ENCODE data around the gene ULBP2.

Gene ULBP2

DNA sequence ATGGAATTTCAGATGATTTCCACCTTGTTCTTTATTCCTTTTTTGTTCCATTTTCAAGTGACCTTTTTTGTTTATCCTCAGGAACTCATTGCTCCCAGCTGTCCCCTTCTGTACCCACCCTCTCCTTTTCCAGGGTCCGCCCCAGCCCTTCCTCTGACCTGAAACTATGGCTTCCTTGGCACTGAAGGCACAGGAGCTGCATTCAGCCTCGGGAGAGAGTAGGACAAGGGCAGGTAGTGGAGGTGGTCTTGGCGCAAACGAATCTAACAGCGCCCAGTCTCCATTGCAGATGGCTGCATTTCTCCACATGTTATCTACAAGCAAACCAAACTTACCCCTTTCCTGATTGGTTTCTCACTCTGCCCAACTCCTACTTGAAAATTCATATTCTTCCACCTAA, 8.8 kb upstream of the ULBP2 start:
- no peak for ATAC-seq
- TF ChIP-seq OSR1 (CRISPR knock-in tag; IDR thresholded peaks at IDR 0.05) (no peak), BACH2 (CRISPR knock-in tag; IDR thresholded peaks at IDR 0.05; ENCODE audit: borderline replicate concordance) (no peak), ISL1 (CRISPR knock-in tag; IDR thresholded peaks at IDR 0.05) (no peak), ESRRG (CRISPR knock-in tag; IDR thresholded peaks at IDR 0.05) (no peak), ZFP3 (CRISPR knock-in tag; IDR thresholded peaks at IDR 0.05) (no peak), ZC3H10 (CRISPR knock-in tag; IDR thresholded peaks at IDR 0.05) (no peak), ZNF565 (CRISPR knock-in tag; conservative IDR thresholded peaks at IDR 0.05; ENCODE audit: low read depth) (no peak), ARNTL (CRISPR knock-in tag; IDR thresholded peaks at IDR 0.05; ENCODE audit: borderline replicate concordance, low read depth) (no peak), PATZ1 (CRISPR knock-in tag; IDR thresholded peaks at IDR 0.05; ENCODE audit: borderline replicate concordance) (no peak), ZNF70 (CRISPR knock-in tag; IDR thresholded peaks at IDR 0.05) (no peak), TOX (CRISPR knock-in tag; IDR thresholded peaks at IDR 0.05; ENCODE audit: borderline replicate concordance) (no peak), CSDC2 (CRISPR knock-in tag; IDR thresholded peaks at IDR 0.05) (no peak), POU6F1 (CRISPR knock-in tag; IDR thresholded peaks at IDR 0.05; ENCODE audit: borderline replicate concordance, low read depth) (no peak), SNAI2 (CRISPR knock-in tag; IDR thresholded peaks at IDR 0.05) (no peak), PPARA (CRISPR knock-in tag; IDR thresholded peaks at IDR 0.05; ENCODE audit: borderline replicate concordance) (no peak)
- TF ChIP-seq, protein P1, sequence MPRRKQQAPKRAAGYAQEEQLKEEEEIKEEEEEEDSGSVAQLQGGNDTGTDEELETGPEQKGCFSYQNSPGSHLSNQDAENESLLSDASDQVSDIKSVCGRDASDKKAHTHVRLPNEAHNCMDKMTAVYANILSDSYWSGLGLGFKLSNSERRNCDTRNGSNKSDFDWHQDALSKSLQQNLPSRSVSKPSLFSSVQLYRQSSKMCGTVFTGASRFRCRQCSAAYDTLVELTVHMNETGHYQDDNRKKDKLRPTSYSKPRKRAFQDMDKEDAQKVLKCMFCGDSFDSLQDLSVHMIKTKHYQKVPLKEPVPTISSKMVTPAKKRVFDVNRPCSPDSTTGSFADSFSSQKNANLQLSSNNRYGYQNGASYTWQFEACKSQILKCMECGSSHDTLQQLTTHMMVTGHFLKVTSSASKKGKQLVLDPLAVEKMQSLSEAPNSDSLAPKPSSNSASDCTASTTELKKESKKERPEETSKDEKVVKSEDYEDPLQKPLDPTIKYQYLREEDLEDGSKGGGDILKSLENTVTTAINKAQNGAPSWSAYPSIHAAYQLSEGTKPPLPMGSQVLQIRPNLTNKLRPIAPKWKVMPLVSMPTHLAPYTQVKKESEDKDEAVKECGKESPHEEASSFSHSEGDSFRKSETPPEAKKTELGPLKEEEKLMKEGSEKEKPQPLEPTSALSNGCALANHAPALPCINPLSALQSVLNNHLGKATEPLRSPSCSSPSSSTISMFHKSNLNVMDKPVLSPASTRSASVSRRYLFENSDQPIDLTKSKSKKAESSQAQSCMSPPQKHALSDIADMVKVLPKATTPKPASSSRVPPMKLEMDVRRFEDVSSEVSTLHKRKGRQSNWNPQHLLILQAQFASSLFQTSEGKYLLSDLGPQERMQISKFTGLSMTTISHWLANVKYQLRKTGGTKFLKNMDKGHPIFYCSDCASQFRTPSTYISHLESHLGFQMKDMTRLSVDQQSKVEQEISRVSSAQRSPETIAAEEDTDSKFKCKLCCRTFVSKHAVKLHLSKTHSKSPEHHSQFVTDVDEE (CRISPR knock-in tag; IDR thresholded peaks at IDR 0.05): no peak
- TF ChIP-seq, protein P2, sequence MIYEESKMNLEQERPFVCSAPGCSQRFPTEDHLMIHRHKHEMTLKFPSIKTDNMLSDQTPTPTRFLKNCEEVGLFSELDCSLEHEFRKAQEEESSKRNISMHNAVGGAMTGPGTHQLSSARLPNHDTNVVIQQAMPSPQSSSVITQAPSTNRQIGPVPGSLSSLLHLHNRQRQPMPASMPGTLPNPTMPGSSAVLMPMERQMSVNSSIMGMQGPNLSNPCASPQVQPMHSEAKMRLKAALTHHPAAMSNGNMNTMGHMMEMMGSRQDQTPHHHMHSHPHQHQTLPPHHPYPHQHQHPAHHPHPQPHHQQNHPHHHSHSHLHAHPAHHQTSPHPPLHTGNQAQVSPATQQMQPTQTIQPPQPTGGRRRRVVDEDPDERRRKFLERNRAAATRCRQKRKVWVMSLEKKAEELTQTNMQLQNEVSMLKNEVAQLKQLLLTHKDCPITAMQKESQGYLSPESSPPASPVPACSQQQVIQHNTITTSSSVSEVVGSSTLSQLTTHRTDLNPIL (CRISPR knock-in tag; IDR thresholded peaks at IDR 0.05; ENCODE audit: low read depth): no peak

DNA sequence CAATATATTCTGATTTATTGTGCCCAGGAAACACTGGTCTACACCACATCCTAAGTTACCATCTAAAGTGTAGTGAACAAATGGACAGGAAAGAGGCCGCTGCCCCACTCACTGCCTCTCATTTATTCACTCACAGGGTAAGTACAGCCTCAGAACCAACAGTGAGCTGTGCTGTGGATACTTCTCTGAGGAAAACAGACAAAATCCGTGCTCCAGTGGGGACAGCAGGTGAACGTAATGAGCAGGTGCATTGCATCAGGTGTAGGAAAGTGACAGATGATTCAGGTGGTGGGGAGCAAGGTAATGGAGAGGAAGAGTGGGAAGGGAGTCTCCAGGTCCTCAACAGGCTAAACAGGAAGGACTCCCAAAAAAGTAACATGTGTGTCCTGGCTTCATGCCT, 8.4 kb upstream of the ULBP2 start:
- ATAC-seq: no peak
- TF ChIP-seq TOX (CRISPR knock-in tag; IDR thresholded peaks at IDR 0.05; ENCODE audit: borderline replicate concordance) (no peak), CSDC2 (CRISPR knock-in tag; IDR thresholded peaks at IDR 0.05) (no peak), RARB (CRISPR knock-in tag; IDR thresholded peaks at IDR 0.05) (no peak), OSR1 (CRISPR knock-in tag; IDR thresholded peaks at IDR 0.05) (no peak), PPARA (CRISPR knock-in tag; IDR thresholded peaks at IDR 0.05; ENCODE audit: borderline replicate concordance) (no peak), ESRRG (CRISPR knock-in tag; IDR thresholded peaks at IDR 0.05) (no peak), ISL1 (CRISPR knock-in tag; IDR thresholded peaks at IDR 0.05) (no peak), ARNTL (CRISPR knock-in tag; IDR thresholded peaks at IDR 0.05; ENCODE audit: borderline replicate concordance, low read depth) (no peak), ZNF70 (CRISPR knock-in tag; IDR thresholded peaks at IDR 0.05) (no peak)

- no peak for TF ChIP-seq TOX (CRISPR knock-in tag; IDR thresholded peaks at IDR 0.05; ENCODE audit: borderline replicate concordance)
- TF ChIP-seq ZNF8 (CRISPR knock-in tag; IDR thresholded peaks at IDR 0.05): no peak
- TF ChIP-seq ISL1 (CRISPR knock-in tag; IDR thresholded peaks at IDR 0.05): no peak
- no peak for TF ChIP-seq ZNF565 (CRISPR knock-in tag; conservative IDR thresholded peaks at IDR 0.05; ENCODE audit: low read depth)
- TF ChIP-seq BACH2 (CRISPR knock-in tag; IDR thresholded peaks at IDR 0.05; ENCODE audit: borderline replicate concordance): no peak
- no peak for TF ChIP-seq ZFP3 (CRISPR knock-in tag; IDR thresholded peaks at IDR 0.05)
- TF ChIP-seq, protein P1 (CRISPR knock-in tag; IDR thresholded peaks at IDR 0.05): no peak
- TF ChIP-seq OSR1 (CRISPR knock-in tag; IDR thresholded peaks at IDR 0.05): no peak
- TF ChIP-seq, protein P2 (CRISPR knock-in tag; IDR thresholded peaks at IDR 0.05; ENCODE audit: low read depth): no peak
- TF ChIP-seq ZC3H10 (CRISPR knock-in tag; IDR thresholded peaks at IDR 0.05): no peak
- TF ChIP-seq, protein P3, sequence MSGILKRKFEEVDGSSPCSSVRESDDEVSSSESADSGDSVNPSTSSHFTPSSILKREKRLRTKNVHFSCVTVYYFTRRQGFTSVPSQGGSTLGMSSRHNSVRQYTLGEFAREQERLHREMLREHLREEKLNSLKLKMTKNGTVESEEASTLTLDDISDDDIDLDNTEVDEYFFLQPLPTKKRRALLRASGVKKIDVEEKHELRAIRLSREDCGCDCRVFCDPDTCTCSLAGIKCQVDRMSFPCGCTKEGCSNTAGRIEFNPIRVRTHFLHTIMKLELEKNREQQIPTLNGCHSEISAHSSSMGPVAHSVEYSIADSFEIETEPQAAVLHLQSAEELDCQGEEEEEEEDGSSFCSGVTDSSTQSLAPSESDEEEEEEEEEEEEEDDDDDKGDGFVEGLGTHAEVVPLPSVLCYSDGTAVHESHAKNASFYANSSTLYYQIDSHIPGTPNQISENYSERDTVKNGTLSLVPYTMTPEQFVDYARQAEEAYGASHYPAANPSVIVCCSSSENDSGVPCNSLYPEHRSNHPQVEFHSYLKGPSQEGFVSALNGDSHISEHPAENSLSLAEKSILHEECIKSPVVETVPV (CRISPR knock-in tag; IDR thresholded peaks at IDR 0.05): no peak
- no peak for TF ChIP-seq PPARA (CRISPR knock-in tag; IDR thresholded peaks at IDR 0.05; ENCODE audit: borderline replicate concordance)
- no peak for TF ChIP-seq SNAI2 (CRISPR knock-in tag; IDR thresholded peaks at IDR 0.05)
- ATAC-seq: peak; percentile 75
Measured at GRCh38 chr6:149934249-149935156, 7.3 kb upstream of the ULBP2 start.

All from SK-N-SH treated with all-trans-retinoic acid at 6 μM for 48 hours (cell line).